B cell (primary cell): Measurements from ENCODE around the gene CDS1. TPM values are rescaled to one million over a fixed set of nuclear protein-coding genes. Genes with fewer than 3 reads are reported as not detected.

Experiments used
- ATAC-seq: fragments of 200-7000 bp; cut with Tn5 transposase; one replicate; pipeline ENCODE4 v1.10.0; 2021; ENCODE audit warnings: low read depth, mild to moderate bottlenecking, moderate number of reproducible peaks, moderate library complexity
- CTCF ChIA-PET: fragments of 350-600 bp; sonication (Branson Sonifier 250); formaldehyde crosslinking; loops from one replicate; lab custom pipeline; 2021; ENCODE audit warnings: antibody characterized with exemption, inconsistent platforms; lab: Charles Lee
- POLR2A ChIA-PET: fragments of 350-600 bp; sonication (Branson Sonifier 250); formaldehyde crosslinking; loops from one replicate; lab custom pipeline; 2021; ENCODE audit warnings: antibody characterized with exemption; lab: Charles Lee
- DNase-seq: peaks from one replicate; pipeline ENCODE4 v3.0.0; 2013
- H2AFZ ChIP-seq: 2 replicates; pipeline ENCODE4 v1.6.1; 2012; ENCODE audit warnings: mild to moderate bottlenecking, low read depth, low read length; ENCODE audit not compliant: insufficient read depth, poor library complexity, severe bottlenecking
- H3K27ac ChIP-seq, 2 donors: 1 replicate in 1 of 2; 2 replicates in 1 of 2; pipeline ENCODE4 v1.5.1; 2012 to 2013; ENCODE audit warnings: low read length in 2 of 2, mild to moderate bottlenecking in 2 of 2, moderate library complexity in 1 of 2
- H3K27me3 ChIP-seq, 4 experiments: fragments of 200-600 bp in 1 of 4; sonication (generic) in 1 of 4; replicated peaks in 1 of 4; 1 replicate in 2 of 4; 2 replicates in 2 of 4; pipeline versions ENCODE4 v1.6.1 to v1.7.0; 2013 to 2016; ENCODE audit warnings: low read length in 3 of 4, mild to moderate bottlenecking in 2 of 4, mixed read lengths in 1 of 4, moderate library complexity in 1 of 4; ENCODE audit not compliant: insufficient read depth in 4 of 4, control insufficient read depth in 3 of 4; ENCODE audit errors: control extremely low read depth in 1 of 4
- H3K36me3 ChIP-seq, 2 experiments: replicated peaks in 1 of 2; 1 replicate in 1 of 2; 2 replicates in 1 of 2; pipeline versions ENCODE4 v1.6.1 to v1.7.1; 2013; ENCODE audit warnings: low read length in 1 of 2; ENCODE audit not compliant: insufficient read depth in 2 of 2, control insufficient read depth in 1 of 2; ENCODE audit errors: control extremely low read depth in 1 of 2, extremely low read depth in 1 of 2
- H3K4me1 ChIP-seq, 2 donors: fragments of 200-600 bp in 1 of 2; sonication (generic) in 1 of 2; 1 replicate in 1 of 2; 2 replicates in 1 of 2; pipeline versions ENCODE4 v1.5.1 to v1.6.1; 2013 to 2017; ENCODE audit warnings: low read length in 2 of 2; ENCODE audit not compliant: control insufficient read depth in 2 of 2, insufficient read depth in 2 of 2
- H3K4me2 ChIP-seq: replicated peaks from 2 replicates; pipeline ENCODE3; 2012; ENCODE audit warnings: mild to moderate bottlenecking, low read depth, low read length; ENCODE audit not compliant: poor library complexity, severe bottlenecking
- H3K4me3 ChIP-seq, 5 experiments: fragments of 200-600 bp in 1 of 5; sonication (generic) in 1 of 5; 1 replicate in 3 of 5; 2 replicates in 2 of 5; pipeline versions ENCODE4 v1.5.1 to v1.7.0; 2011 to 2016; ENCODE audit warnings: low read length in 4 of 5, mild to moderate bottlenecking in 4 of 5, low read depth in 2 of 5, control low read depth in 1 of 5, moderate library complexity in 1 of 5; ENCODE audit not compliant: insufficient read depth in 1 of 5; ENCODE audit errors: control extremely low read depth in 1 of 5, extremely low read depth in 1 of 5
- H3K79me2 ChIP-seq: fragments of 200-600 bp; sonication (generic); one replicate; pipeline ENCODE4 v1.6.0; 2016; ENCODE audit warnings: low read length; ENCODE audit not compliant: control insufficient read depth, insufficient read depth
- H3K9ac ChIP-seq: fragments of 200-600 bp; sonication (generic); 2 replicates; pipeline ENCODE4 v1.6.1; 2017; ENCODE audit warnings: mild to moderate bottlenecking, low read length, moderate library complexity
- H3K9me3 ChIP-seq, 3 donors: one replicate each; pipeline versions ENCODE4 v1.6.1 to v1.7.1; 2013; ENCODE audit warnings: low read length in 2 of 3; ENCODE audit not compliant: control insufficient read depth in 2 of 3, insufficient read depth in 1 of 3; ENCODE audit errors: control extremely low read depth in 1 of 3
- H4K20me1 ChIP-seq: 2 replicates; pipeline ENCODE4 v1.6.0; 2012; ENCODE audit warnings: mild to moderate bottlenecking, low read length; ENCODE audit not compliant: insufficient read depth, control insufficient read depth, poor library complexity, severe bottlenecking
- H3K27ac Mint-ChIP-seq: one replicate; pipeline ENCODE4 v1.8.0; 2021; ENCODE audit warnings: mixed read lengths
- H3K27me3 Mint-ChIP-seq: one replicate; pipeline ENCODE4 v1.8.0; 2021; ENCODE audit warnings: mixed read lengths
- H3K4me1 Mint-ChIP-seq: one replicate; pipeline ENCODE4 v1.8.0; 2021; ENCODE audit warnings: mixed read lengths
- H3K4me3 Mint-ChIP-seq: one replicate; pipeline ENCODE4 v1.8.0; 2021; ENCODE audit warnings: mixed read lengths
- H3K9me3 Mint-ChIP-seq: one replicate; pipeline ENCODE4 v1.8.0; 2022; ENCODE audit warnings: mixed read lengths; ENCODE audit not compliant: insufficient read depth
- EZH2 ChIP-seq: IDR thresholded peaks from 2 replicates; pipeline ENCODE4 v1.6.1; 2012; ENCODE audit warnings: borderline replicate concordance, low read depth, mild to moderate bottlenecking, moderate library complexity, low read length; ENCODE audit not compliant: insufficient read depth, poor library complexity, severe bottlenecking
- WGBS: methylation state at CpG from one replicate; pipeline ENCODE4 v1.1.5; 2013; ENCODE audit warnings: missing lambda C conversion rate; ENCODE audit not compliant: insufficient coverage; 5-methylcytosine and 5-hydroxymethylcytosine counted together
- intact Hi-C: fragments of 100-400 bp; cut with micrococcal nuclease; formaldehyde crosslinking; loops from one replicate; pipeline ENCODE4 v1.10.0; 2022
- polyA plus RNA-seq: library from polyadenylated mRNA; depleted of rRNA; stranded (reverse); fragments of >200 nt; gene quantifications from 2 replicates; pipeline ENCODE4 v1.2.3, GENCODE V29; 2012
- total RNA-seq, 2 donors: library from RNA; stranded (reverse); fragments of 120-200 nt in 1 of 2; gene quantifications; 1 replicate in 1 of 2; 2 replicates in 1 of 2; pipeline versions ENCODE4 v1.2.3 to v1.2.4, GENCODE V29; 2013 to 2022
- TF ChIP-seq, protein P1 (sequence below): fragments of 200-600 bp; IDR thresholded peaks from one replicate; pipeline ENCODE4 v1.8.0; 2022; ENCODE audit warnings: antibody characterized with exemption, mild to moderate bottlenecking

Gene CDS1
- total and polyA plus RNA-seq, 2 donors (not counting 1 experiment from before 2014, with no cell fraction given), result 0.03 to 0.15 TPM

DNA sequence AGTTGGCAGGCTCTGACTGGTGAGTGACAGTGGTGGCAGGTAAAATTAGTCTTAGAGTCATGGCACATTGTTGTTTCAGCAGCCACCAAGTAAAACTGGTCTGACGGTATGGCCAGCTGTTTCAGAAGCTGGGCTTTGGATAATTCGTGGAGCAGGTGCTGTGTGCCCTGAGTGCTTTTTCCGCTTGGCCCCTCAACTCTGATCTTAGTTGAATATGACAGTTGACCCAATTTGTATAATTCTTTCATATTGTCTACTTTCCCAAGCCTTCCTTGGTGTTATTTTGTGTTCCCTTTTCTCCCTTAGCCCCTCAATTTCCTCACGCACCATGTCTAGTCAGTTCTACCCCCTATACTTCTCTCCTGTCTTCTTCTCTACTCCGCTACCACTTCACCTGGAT lies 32.0 kb downstream of the CDS1 start:
- no peak overlapping the region for H3K4me3 ChIP-seq
- no peak overlapping the region for H3K9ac ChIP-seq
- intact Hi-C loops, result no loop called here
- no peak overlapping the region for H3K27ac ChIP-seq
- TF ChIP-seq EZH2, result no peak
- TF ChIP-seq, protein P1, sequence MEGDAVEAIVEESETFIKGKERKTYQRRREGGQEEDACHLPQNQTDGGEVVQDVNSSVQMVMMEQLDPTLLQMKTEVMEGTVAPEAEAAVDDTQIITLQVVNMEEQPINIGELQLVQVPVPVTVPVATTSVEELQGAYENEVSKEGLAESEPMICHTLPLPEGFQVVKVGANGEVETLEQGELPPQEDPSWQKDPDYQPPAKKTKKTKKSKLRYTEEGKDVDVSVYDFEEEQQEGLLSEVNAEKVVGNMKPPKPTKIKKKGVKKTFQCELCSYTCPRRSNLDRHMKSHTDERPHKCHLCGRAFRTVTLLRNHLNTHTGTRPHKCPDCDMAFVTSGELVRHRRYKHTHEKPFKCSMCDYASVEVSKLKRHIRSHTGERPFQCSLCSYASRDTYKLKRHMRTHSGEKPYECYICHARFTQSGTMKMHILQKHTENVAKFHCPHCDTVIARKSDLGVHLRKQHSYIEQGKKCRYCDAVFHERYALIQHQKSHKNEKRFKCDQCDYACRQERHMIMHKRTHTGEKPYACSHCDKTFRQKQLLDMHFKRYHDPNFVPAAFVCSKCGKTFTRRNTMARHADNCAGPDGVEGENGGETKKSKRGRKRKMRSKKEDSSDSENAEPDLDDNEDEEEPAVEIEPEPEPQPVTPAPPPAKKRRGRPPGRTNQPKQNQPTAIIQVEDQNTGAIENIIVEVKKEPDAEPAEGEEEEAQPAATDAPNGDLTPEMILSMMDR, result no peak
- no peaks in the 10 kb centered on the region for H3K27me3 ChIP-seq
- POLR2A ChIA-PET, result no interaction called here
- H2AFZ ChIP-seq, result no peak overlapping the region
- Mint-ChIP-seq H3K27me3 (no peaks in the 10 kb centered on the region), H3K4me1 (no peaks in the 10 kb centered on the region), H3K27ac (no peak overlapping the region), H3K4me3 (no peak overlapping the region), H3K9me3 (no peaks in the 10 kb centered on the region)
- H3K9me3 ChIP-seq, result no peaks in the 10 kb centered on the region
- H3K79me2 ChIP-seq, result no peaks in the 10 kb centered on the region
- H3K4me1 ChIP-seq, result no peaks in the 10 kb centered on the region
- CTCF ChIA-PET, result no interaction called here
- no peak for ATAC-seq
- no peaks in the 10 kb centered on the region for H3K36me3 ChIP-seq
- no peak overlapping the region for H3K4me2 ChIP-seq
- no peaks in the 10 kb centered on the region for H4K20me1 ChIP-seq
- DNase-seq, result no peak
- 86% methylated on average over 5 of the region's 5 CpGs for WGBS

DNA sequence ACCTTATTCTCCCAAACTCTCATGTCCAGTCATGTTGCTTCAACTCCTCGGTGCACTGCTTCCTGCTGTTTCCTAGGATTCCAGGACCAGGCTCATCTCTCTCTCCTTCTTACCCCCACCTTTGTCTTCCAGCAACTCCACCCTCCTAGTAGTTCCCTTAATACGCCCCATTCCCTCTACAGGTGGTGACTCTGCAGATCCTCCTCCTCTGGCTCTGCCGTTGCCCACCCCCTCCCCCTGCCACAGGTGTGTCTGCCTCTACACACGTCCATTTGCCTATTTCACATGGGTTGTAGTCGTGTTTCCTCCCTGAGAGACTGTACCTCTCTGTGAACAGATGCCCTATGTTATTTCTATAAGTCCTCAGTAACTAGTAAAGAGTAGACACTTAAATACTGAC lies 32.4 kb downstream of the CDS1 start:
- Histone ChIP-seq H3K4me2 (no peak overlapping the region), H4K20me1 (no peaks in the 10 kb centered on the region), H2AFZ (no peak overlapping the region), H3K36me3 (no peaks in the 10 kb centered on the region), H3K4me1 (no peaks in the 10 kb centered on the region), H3K9ac (no peak overlapping the region), H3K27me3 (no peaks in the 10 kb centered on the region), H3K9me3 (no peaks in the 10 kb centered on the region), H3K79me2 (no peaks in the 10 kb centered on the region), H3K4me3 (no peak overlapping the region), H3K27ac (no peak overlapping the region)
- no peaks in the 10 kb centered on the region for H3K27me3 Mint-ChIP-seq
- no peak for TF ChIP-seq EZH2
- TF ChIP-seq, protein P1, result no peak
- no peaks in the 10 kb centered on the region for H3K4me1 Mint-ChIP-seq
- no peaks in the 10 kb centered on the region for H3K9me3 Mint-ChIP-seq
- DNase-seq (no peak), ATAC-seq (no peak)
- H3K27ac Mint-ChIP-seq, result no peak overlapping the region
- ChIA-PET POLR2A (no interaction called here), CTCF (interaction anchor here (1.4 kb wide), 1 partner anchor 13 kb away, joined by 3 read pairs; no protein-coding TSS in a partner anchor)
- WGBS, result 91% methylated on average over 3 of the region's 5 CpGs
- no peak overlapping the region for H3K4me3 Mint-ChIP-seq
- intact Hi-C loops, result no loop called here
